Measurements from ENCODE around the gene MAOA. TPM values are rescaled to one million over a fixed set of nuclear protein-coding genes. Genes with fewer than 3 reads are reported as not detected.

Gene MAOA
- 0.44 and 1.0 TPM in 2 replicates for total RNA-seq

GRCh38 chrX:43656005-43656494 is at the start of gene MAOA:
TSS of gene MAOA (plus strand) at chrX:43656299. CDS start at chrX:43656342, 43 bp downstream.

Other genes with a start within 250 kb of the MAOA start
- under 0.01 TPM in 1 of 2 replicates, not detected in the other for gene MAOB, start 226.2 kb downstream of the MAOA start, total RNA-seq